Measurements from ENCODE around the gene NTMT1.

DNA sequence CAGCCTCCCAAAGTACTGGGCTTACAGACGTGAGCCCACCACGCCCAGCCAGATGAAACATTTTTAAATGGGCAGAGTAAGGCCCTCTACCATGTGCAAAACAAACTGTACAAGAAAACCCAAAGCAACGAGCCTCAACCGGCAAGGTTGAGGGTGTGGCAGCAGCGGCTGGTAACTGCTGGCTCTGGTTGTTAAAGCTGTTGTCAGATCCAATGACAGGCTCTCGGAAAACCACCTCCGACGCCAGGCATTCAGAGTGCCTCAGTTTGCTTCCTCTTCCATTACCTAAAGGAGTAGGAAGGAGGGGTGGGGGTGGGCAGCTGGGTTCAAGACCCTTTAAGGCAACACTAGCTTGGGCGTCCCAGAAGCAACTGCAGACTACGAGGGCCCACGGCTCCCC is 18.4 kb downstream of the NTMT1 start:
- no peak for TF ChIP-seq GATA2 (IDR thresholded peaks at IDR 0.05; ENCODE audit: low read depth, low read length)
- TF ChIP-seq GATA3 (IDR thresholded peaks at IDR 0.05; ENCODE audit: low read depth, low read length) = no peak

All from SH-SY5Y (cell line).